Duodenal mucosa (tissue), 2 donors: Measurements from ENCODE around the gene RNASE2.

Experiments
- H3K27ac ChIP-seq: one replicate; pipeline ENCODE4 v1.7.0; 2013; ENCODE audit warnings: low read depth, low read length
- H3K27me3 ChIP-seq, 2 donors: one replicate each; pipeline ENCODE4 v1.7.0; 2013; ENCODE audit warnings: low read length in 2 of 2, control low read depth in 1 of 2; ENCODE audit not compliant: insufficient read depth in 2 of 2, control insufficient read depth in 1 of 2
- H3K36me3 ChIP-seq, 2 donors: one replicate each; pipeline ENCODE4 v1.7.0; 2013; ENCODE audit warnings: low read length in 2 of 2, control low read depth in 1 of 2; ENCODE audit not compliant: insufficient read depth in 2 of 2, control insufficient read depth in 1 of 2
- H3K4me1 ChIP-seq, 2 donors: one replicate each; pipeline ENCODE4 v1.7.0; 2013; ENCODE audit warnings: low read length in 2 of 2, control low read depth in 1 of 2; ENCODE audit not compliant: insufficient read depth in 2 of 2, control insufficient read depth in 1 of 2
- H3K4me3 ChIP-seq, 2 donors: one replicate each; pipeline ENCODE4 v1.7.0; 2013; ENCODE audit warnings: low read length in 2 of 2, low read depth in 1 of 2
- H3K9ac ChIP-seq, 2 donors: one replicate each; pipeline ENCODE4 v1.7.0; 2013; ENCODE audit warnings: low read length in 2 of 2, low read depth in 1 of 2
- H3K9me3 ChIP-seq, 2 donors: one replicate each; pipeline ENCODE4 v1.7.0; 2013; ENCODE audit warnings: low read length in 2 of 2, control low read depth in 1 of 2; ENCODE audit not compliant: control insufficient read depth in 1 of 2

Gene RNASE2

DNA sequence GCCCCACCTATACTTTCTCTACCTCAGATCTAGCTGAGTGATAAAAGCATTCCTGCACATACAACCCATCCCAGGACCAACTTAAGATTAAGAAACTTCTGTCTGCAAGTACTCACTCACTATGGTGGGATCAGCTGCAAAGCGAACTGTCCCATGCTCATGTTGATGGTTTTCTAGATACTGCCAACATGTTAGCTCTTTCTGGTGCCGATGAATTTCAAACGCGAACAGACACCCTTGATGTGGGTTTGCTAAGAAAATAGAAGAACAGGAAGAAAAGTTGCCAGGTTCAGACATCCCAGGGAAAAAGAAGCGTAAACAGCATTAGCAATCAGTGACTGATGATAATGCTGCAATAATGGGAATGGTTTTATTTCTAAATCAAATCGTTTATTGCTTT lies 42.3 kb downstream of the RNASE2 start:
- Histone ChIP-seq H3K27me3 (no peaks in the 10 kb centered on the region), H3K9ac (no peak overlapping the region), H3K4me1 (peaks cover 0 to 19% of the 10 kb centered on the region in 2 donors), H3K9me3 (no peaks in the 10 kb centered on the region), H3K27ac (no peak overlapping the region), H3K36me3 (peaks cover 18 to 48% of the 10 kb centered on the region in 2 donors), H3K4me3 (no peak overlapping the region)

DNA sequence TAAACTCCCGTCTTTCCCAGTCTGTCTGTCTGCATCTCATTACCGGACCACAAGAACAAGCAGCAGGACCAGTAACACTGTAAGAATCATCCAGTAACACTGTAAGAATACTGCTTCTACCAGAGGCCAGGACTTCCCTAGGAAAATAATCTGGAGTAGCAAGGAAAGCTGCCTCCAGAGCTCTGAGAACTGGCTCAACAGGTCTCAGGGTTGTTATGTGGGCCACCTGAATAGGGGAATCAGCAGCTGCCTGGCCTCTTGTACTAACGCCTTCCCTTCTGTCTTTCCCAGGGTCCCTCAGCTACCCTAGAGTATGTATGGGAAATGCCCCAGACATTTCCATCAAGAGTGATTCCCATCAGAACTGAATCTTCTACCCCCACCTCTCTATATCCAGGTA lies 42.9 kb downstream of the RNASE2 start:
- Histone ChIP-seq H3K36me3 (peaks cover 12 to 43% of the 10 kb centered on the region in 2 donors), H3K9ac (no peak overlapping the region), H3K27me3 (no peaks in the 10 kb centered on the region), H3K9me3 (no peaks in the 10 kb centered on the region), H3K27ac (no peak overlapping the region), H3K4me1 (peaks cover 0 to 24% of the 10 kb centered on the region in 2 donors), H3K4me3 (no peak overlapping the region)

DNA sequence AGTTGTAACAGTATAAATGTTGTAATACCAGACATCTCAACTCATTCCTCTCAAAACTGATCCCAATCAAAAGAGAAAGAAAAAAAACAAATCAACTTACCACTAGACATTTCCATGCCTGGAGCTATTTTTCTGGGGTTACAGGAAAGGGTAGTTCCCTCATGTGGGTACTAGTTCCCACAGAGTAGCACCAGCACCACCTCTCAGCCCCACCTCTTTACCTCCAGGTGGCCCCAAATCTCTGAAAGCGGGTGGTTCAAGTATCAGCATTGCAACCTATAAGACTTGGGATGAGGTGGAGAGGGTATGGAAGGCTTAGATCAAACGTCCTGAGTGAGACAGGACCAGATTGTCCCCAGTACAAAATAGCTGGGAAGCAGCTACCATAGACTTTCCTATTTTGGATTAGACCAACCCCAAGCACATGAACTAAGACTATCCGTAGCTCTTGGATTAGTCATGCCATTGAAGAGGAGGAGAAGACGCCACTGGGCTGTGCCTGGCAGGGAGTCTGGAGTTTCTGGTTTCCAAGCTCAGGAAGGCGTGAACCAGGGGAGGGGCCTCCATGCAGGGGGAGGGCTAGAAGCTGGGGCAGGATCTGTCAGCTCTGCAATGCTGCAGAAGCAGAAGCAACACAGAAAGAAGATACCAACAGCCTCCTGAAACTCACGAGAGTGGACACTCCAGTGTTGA lies 43.5 kb downstream of the RNASE2 start, which contains the start of gene SLC39A2:
Gene SLC39A2 (plus strand): TSS at position 620 of the 693 bp plus-strand sequence. CDS start 154 bp downstream, outside the sequence.
- no peak within 1 kb of the TSS for H3K9ac ChIP-seq

DNA sequence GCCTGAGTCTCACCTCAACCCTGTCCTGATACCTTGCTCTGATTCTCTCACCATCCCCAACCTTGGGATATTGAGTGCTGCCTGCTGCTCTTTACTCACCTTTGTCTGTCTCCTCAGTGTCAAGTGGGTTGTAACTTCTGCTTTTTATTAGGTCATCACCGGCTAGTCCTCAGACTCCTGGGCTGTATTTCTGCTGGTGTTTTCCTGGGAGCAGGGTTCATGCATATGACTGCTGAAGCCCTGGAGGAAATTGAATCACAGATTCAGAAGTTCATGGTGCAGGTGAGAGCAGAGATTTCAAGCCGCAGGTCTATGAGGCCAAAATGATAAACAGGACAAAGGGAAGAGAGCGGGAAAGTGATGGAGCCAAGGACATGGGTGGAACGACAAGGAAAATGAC lies 44.3 kb downstream of the RNASE2 start:
- Histone ChIP-seq H3K36me3 (peaks cover 12 to 30% of the 10 kb centered on the region in 2 donors), H3K4me1 (peaks cover 0 to 24% of the 10 kb centered on the region in 2 donors), H3K9ac (no peak overlapping the region), H3K9me3 (no peaks in the 10 kb centered on the region), H3K27ac (no peak overlapping the region), H3K4me3 (no peak overlapping the region), H3K27me3 (no peaks in the 10 kb centered on the region)

More for the DNA sequence above, 43.5 kb downstream of the RNASE2 start, which contains the start of gene SLC39A2:
- no peaks in the 10 kb centered on the region for H3K9me3 ChIP-seq
- peaks cover 12 to 38% of the 10 kb centered on the region in 2 donors for H3K36me3 ChIP-seq
- no peak within 1 kb of the TSS for H3K27ac ChIP-seq
- peaks cover 0 to 24% of the 10 kb centered on the region in 2 donors for H3K4me1 ChIP-seq
- no peaks in the 10 kb centered on the region for H3K27me3 ChIP-seq
- H3K4me3 ChIP-seq, result no peak within 1 kb of the TSS

DNA sequence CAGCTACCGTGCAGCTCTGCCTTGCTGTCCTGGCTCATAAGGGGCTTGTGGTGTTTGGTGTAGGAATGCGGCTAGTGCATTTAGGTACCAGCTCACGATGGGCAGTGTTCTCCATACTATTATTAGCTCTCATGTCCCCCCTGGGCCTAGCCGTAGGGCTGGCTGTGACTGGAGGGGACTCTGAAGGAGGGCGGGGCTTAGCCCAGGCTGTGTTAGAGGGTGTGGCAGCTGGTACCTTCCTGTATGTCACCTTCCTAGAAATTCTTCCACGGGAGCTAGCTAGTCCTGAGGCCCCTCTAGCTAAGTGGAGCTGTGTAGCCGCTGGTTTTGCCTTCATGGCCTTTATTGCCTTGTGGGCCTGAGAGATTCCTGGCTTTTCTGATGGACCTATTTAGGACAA lies 45.9 kb downstream of the RNASE2 start:
- Histone ChIP-seq H3K27me3 (no peaks in the 10 kb centered on the region), H3K36me3 (peaks cover 5 to 14% of the 10 kb centered on the region in 2 donors), H3K27ac (no peak overlapping the region), H3K9me3 (no peaks in the 10 kb centered on the region), H3K4me1 (peaks cover 0 to 18% of the 10 kb centered on the region in 2 donors), H3K4me3 (no peak overlapping the region), H3K9ac (no peak overlapping the region)

DNA sequence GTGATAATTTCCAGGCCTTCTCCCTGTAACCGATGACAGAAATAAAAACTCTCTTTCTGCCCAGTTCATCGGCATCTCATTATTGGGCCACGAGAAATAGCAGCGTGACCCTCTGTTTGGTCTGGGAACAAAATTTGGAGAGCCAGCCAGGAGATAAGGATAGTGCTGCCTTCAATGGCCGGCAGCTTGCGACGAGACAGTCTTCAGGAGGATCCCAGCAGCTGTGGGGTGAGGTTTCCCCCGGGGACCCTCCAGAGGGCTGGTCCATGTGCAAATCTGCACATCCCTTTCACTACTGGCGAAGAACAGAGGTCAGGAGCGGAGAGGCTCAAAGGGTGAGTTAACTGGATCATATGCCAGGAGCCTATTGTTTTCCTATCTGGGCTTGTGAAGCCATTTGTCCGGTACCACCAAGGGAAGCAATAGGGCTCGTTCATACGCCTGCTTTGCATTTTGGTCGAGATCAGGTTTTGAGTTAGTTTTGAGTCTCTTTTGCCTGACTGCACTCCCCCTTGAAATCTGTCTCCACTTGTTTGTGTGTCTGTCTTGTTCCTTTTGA lies 48.6 kb downstream of the RNASE2 start:
- Histone ChIP-seq H3K27ac (no peak overlapping the region), H3K27me3 (no peaks in the 10 kb centered on the region), H3K9ac (no peak overlapping the region)

More for the DNA sequence above, 48.6 kb downstream of the RNASE2 start:
- Histone ChIP-seq H3K4me1 (peaks cover 0 to 12% of the 10 kb centered on the region in 2 donors), H3K9me3 (no peaks in the 10 kb centered on the region), H3K4me3 (no peak overlapping the region), H3K36me3 (no peaks in the 10 kb centered on the region)
